ENCODE results near the gene YBEY.
"Not testable (repeated sequence)": the region's sequence is repeated elsewhere in the genome, so short reads cannot be mapped to it uniquely, and the experiment has no call there.

The YBEY gene, protein sequence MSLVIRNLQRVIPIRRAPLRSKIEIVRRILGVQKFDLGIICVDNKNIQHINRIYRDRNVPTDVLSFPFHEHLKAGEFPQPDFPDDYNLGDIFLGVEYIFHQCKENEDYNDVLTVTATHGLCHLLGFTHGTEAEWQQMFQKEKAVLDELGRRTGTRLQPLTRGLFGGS
- long read RNA-seq, donor 1, transcript YBEY-206 (5 exons, 744 nt) = major isoform, 6 of 21 reads
- long read RNA-seq, donor 1, partial matches to known transcripts = 12 of 21 reads
- long read RNA-seq, donor 1, other reads (novel, unspliced or antisense) = 0 of 21 reads
- long read RNA-seq, donor 2, transcript YBEY-206 (5 exons, 744 nt) = major isoform, 11 of 31 reads
- long read RNA-seq, donor 2, partial matches to known transcripts = 17 of 31 reads
- long read RNA-seq, donor 2, other reads (novel, unspliced or antisense) = 0 of 31 reads
- long read RNA-seq, donor 3, transcript YBEY-206 (5 exons, 744 nt) = major isoform, 5 of 12 reads
- long read RNA-seq, donor 3, partial matches to known transcripts = 5 of 12 reads
- long read RNA-seq, donor 3, other reads (novel, unspliced or antisense) = 0 of 12 reads
- long read RNA-seq, donor 4, transcript YBEY-206 (5 exons, 744 nt) = major isoform, 5 of 15 reads
- long read RNA-seq, donor 4, partial matches to known transcripts = 0 of 15 reads
- long read RNA-seq, donor 4, other reads (novel, unspliced or antisense) = 6 of 15 reads
- long read RNA-seq, donor 5, transcript YBEY-206 (5 exons, 744 nt) = major isoform, 16 of 45 reads
- long read RNA-seq, donor 5, partial matches to known transcripts = 20 of 45 reads
- long read RNA-seq, donor 5, other reads (novel, unspliced or antisense) = 6 of 45 reads
- long read RNA-seq, donor 6, transcript YBEY-206 (5 exons, 744 nt) = major isoform, 7 of 16 reads
- long read RNA-seq, donor 6, partial matches to known transcripts = 6 of 16 reads
- long read RNA-seq, donor 6, other reads (novel, unspliced or antisense) = 0 of 16 reads
- long read RNA-seq, donor 7, partial matches to known transcripts = 11 of 15 reads
- long read RNA-seq, donor 7, other reads (novel, unspliced or antisense) = 0 of 15 reads
- long read RNA-seq, donor 8, transcript YBEY-206 (5 exons, 744 nt) = major isoform, 5 of 11 reads
- long read RNA-seq, donor 8, partial matches to known transcripts = 5 of 11 reads
- long read RNA-seq, donor 8, other reads (novel, unspliced or antisense) = 0 of 11 reads

GRCh38 chr21:46285761-46286647, at the start of gene YBEY:
TSS of gene YBEY (plus strand) at chr21:46286342. CDS start at chr21:46286914, 572 bp downstream.
- DNase-seq = peak; percentile 95

GRCh38 chr21:46237474-46237873, 48.7 kb upstream of the YBEY start:
- DNase-seq = no peak

DNA sequence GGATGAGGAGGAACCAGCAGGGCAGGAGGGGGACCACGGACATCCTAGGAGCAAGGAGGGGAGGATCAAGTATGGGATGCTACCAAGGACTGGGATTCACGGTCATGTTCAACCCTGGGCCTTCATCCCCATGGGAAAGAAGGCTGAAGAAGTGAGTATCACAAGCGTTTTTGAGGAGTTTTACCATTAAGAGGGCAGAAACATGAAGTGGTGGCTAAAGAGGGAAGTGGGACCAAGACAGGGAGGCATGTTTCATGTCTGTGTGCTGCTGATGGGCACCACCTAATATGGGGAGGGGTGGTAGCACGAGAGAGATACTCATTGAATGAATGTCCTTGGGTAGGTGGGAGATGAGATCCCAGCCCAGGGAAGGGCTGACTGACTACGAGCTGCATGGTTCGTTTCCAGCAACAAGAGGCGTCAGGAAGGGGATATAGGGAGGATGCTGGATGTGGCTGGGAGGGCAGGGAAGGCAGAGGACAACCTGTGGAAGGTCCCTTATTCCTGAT, 46.3 kb upstream of the YBEY start:
- DNase-seq = no peak

DNA sequence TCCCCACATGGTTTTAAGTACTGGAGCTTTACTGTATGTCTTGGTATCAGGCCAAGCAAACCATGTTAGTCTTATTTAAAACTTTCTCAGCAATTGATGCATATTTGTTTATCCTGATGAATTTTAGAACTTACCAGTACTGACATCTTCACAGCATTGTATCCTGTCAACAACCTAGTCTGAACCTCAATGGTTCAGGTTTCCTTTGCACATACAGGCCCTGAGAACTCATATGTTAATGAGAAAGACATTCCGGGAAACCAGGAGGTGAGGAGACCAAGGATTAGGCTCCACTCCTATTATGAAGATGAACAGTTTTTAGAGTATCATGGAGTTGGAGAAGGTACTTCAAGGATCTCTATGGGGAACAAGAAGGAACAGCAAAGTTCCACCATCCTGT, 44.6 kb upstream of the YBEY start:
- DNase-seq = not testable (repeated sequence)

DNA sequence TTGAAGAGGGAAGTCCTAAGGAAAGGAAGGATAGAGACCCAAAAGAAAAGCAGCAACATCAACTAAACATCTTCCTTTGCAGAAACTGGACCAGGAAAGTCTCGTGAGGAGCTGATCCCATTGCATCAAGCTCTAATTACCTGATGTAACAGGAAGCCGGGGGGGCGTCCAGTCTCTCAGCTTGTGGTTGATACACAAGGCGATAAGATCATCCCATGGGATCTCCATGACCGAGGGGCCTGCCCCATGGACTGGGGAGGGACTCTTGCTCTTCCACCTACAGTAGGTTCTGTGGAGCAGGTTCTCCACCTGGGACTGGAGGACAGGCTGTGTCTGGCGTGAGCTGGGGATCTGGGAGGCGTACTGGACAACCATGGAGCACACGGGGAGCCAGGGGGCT, 42.8 kb upstream of the YBEY start:
- no peak for DNase-seq

DNA sequence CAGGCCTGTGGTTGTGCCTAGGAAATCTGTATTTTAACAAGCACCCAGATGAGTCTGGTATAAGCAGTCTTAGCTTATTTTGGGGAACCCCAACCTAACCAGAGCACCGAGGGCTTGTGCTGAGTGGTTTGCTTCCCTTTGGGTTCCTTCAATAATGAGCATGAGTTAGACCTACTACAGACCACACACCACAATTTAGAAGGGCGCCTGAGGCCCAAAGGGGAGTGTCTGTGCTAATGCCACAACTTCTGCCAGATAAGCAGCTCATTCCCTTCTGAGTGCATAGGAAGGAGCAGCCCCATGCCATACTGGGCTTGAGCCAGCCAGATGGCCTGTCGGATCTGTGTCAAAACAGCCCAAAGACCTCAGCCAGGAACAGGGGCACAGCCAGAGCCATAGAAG, 42.2 kb upstream of the YBEY start:
- DNase-seq = no peak

DNA sequence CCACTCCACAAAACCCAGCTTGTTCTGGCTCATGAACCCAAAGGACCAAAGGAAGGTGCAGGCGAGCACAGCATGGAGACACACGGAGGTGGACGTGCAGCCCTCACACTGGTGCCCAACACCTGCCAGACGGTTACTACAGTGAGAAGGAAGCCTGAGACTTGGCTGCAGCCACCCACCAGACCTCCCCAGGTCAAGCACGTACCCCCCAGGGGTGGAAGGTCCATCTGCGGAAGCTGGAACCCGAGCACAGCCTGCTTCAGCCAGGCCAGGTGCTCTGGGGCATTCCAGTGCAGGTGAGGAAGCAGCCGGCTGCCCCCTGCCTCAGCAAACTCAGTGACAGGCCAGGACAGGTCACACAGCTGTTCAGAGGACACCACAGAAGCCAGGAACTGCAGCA, 41.5 kb upstream of the YBEY start:
- no peak for DNase-seq

DNA sequence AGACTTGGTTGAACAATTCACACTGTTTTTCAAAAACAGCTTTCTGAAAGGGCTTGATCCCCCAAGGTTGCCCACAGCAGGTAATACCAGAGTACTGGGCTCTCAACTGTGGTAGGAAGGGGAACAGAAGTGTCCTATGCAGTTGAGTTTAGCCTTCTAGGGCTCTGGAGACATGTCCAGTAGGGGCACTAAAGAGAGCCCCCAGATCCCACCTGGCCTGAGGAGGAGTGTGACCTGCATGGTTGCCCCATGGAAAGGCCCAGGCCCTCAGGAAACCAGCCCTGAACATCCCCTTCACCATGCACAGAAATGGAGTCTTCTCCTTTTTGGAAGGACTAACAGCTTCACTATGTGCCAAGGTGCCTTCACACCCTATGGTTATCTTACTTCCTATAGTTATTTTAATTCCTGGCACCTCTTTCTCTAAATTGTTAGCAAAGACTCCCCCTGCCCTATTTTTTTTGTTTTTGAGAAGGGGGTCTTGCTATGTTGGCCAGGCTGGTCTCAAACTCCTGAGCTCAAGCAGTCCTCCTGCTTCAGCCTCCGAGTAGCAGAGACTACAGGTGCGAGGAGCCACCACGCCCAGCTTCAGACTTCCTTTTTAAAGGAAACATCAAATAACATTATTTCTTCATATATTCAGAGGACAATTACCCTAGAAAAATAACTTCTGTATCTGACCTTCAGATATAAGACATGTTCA, 40.8 kb upstream of the YBEY start:
- no peak for DNase-seq

DNA sequence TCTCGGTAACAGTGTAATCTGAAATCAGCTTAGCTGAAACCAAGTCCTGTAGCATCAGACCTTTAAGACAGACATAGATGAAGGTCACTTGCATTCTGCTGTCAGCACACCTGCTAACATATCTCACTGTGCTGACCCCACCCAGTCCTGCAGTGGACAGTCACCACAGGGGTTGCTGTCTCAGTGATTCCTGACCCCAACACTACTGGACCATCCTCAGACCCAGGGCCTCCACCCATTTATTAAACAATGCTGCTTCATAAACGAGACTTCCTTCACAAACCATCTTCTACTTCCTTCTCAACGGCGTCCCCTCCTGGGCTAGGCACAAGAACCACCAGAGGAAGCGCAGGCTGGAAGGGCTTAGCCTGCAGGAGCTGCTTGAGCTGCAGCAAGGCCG, 39.8 kb upstream of the YBEY start:
- DNase-seq = no peak

GRCh38 chr21:46247699-46248421, 38.3 kb upstream of the YBEY start:
- no peak for DNase-seq

GRCh38 chr21:46248422-46248782, 37.7 kb upstream of the YBEY start:
- DNase-seq = no peak

GRCh38 chr21:46248827-46249226, 37.3 kb upstream of the YBEY start:
- DNase-seq = no peak

DNA sequence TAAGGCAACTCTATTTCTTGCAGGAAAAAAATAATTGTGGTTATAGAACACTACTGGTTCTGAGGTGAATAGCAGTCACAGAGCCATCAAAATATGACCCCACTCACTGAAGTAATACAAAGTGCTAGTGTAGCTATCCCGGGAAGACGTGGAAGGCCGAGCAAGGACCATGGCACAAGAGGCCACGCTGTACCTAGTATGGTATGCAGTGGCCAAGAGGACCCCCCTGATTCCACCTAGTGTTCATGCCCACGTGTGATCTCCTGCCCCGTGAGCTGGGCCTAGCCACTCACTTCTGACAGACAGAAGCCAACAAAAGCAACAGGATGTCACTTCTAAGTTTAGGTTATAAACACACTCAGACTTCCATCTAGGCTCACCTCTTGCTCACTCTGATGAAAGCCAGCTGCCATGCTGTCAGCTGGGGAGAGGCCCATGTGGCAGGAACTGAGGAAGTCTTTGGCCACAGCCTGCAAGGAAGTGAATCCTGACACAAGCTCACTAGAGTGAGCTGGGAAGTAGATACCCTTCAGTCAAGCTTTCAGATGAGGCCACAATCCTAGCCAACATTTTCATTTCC, 35.9 kb upstream of the YBEY start:
- no peak for DNase-seq

GRCh38 chr21:46252840-46253239, 33.3 kb upstream of the YBEY start:
- DNase-seq = no peak

GRCh38 chr21:46253610-46254124, 32.5 kb upstream of the YBEY start:
- no peak for DNase-seq

GRCh38 chr21:46254208-46254975, 31.8 kb upstream of the YBEY start:
- no peak for DNase-seq

- no peak for DNase-seq
Measured at GRCh38 chr21:46255166-46255565, 31.0 kb upstream of the YBEY start.

DNA sequence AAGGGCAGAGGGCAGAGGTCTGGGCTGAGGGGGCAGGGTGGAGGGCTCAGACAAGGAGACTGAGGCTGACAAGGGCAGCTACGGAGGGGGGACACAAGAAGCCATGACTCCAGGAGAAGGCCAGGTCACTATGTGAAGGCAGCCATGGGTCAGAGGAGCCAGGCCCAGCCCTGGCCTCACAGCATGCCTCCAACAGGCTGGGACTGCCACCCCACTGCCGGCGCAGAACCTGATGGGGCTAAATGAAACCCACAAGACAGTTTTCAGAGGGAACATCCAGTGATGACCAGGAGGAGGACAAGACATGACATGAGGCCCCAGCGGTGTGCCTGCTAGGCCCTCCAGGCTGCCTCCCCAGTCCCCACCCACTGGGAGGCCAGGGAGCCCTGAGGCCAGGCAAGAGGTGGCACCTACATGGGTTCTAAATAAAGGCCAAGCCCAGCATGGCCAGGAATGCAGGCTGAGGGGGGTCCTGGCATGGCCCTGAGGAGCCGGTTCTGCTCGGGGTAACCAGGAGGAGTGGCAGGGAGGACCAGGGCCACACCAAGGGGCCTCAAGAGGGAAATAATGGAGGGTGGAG, 30.3 kb upstream of the YBEY start:
- no peak for DNase-seq
